ENCODE measurements around the gene AMDHD2.
A peak's percentile ranks its signal among the peaks of the same experiment; 100 is the strongest.

Gene AMDHD2

GRCh38 chr16:2520097-2520783 lies at the start of gene AMDHD2:
TSS of gene AMDHD2 (plus strand) at chr16:2520371. CDS start at chr16:2520459, 88 bp downstream.
- no peaks in the 10 kb centered on the region for H3K9me3 ChIP-seq (ENCODE audit: control insufficient read depth in 5 of 5, low read length in 5 of 5)
- H3K4me1 ChIP-seq (ENCODE audit: control insufficient read depth in 5 of 5, insufficient read depth in 5 of 5, low read length in 5 of 5) = peaks cover 27 to 56% (median 55%) of the 10 kb centered on the region in 5 donors
- H3K27ac ChIP-seq (ENCODE audit: low read depth, low read length) = peak within 1 kb of the TSS; percentile 84
- no peaks in the 10 kb centered on the region for H3K27me3 ChIP-seq (ENCODE audit: control insufficient read depth in 5 of 5, insufficient read depth in 4 of 5, low read length in 5 of 5)
- H3K4me3 ChIP-seq (ENCODE audit: low read depth in 1 of 5, low read length in 5 of 5) = peak within 1 kb of the TSS in 4 of 5 donors; percentile 62 to 77 (median 70)
- H3K9ac ChIP-seq (ENCODE audit: low read length in 5 of 5) = peak within 1 kb of the TSS; percentile 33 to 77 (median 64)
- H3K36me3 ChIP-seq (ENCODE audit: control insufficient read depth in 5 of 5, insufficient read depth in 5 of 5, low read length in 5 of 5) = peaks cover 0 to 32% (median 25%) of the 10 kb centered on the region in 5 donors

- Histone ChIP-seq H3K9me3 (ENCODE audit: control insufficient read depth in 5 of 5, low read length in 5 of 5) (no peaks in the 10 kb centered on the region), H3K4me1 (ENCODE audit: control insufficient read depth in 5 of 5, insufficient read depth in 5 of 5, low read length in 5 of 5) (peaks cover 0 to 71% (median 53%) of the 10 kb centered on the region in 5 donors), H3K27ac (ENCODE audit: low read depth, low read length) (no peak overlapping the region), H3K36me3 (ENCODE audit: control insufficient read depth in 5 of 5, insufficient read depth in 5 of 5, low read length in 5 of 5) (no peaks in the 10 kb centered on the region), H3K4me3 (ENCODE audit: low read depth in 1 of 5, low read length in 5 of 5) (no peak overlapping the region), H3K9ac (ENCODE audit: low read length in 5 of 5) (no peak overlapping the region), H3K27me3 (ENCODE audit: control insufficient read depth in 5 of 5, insufficient read depth in 4 of 5, low read length in 5 of 5) (peaks cover 0 to 35% (median 18%) of the 10 kb centered on the region in 5 donors)
Observed at GRCh38 chr16:2470603-2471015, 49.6 kb upstream of the AMDHD2 start.

- peaks cover 3 to 77% (median 59%) of the 10 kb centered on the region in 5 donors for H3K4me1 ChIP-seq (ENCODE audit: control insufficient read depth in 5 of 5, insufficient read depth in 5 of 5, low read length in 5 of 5)
- H3K9me3 ChIP-seq (ENCODE audit: control insufficient read depth in 5 of 5, low read length in 5 of 5) = no peaks in the 10 kb centered on the region
- peaks cover 0 to 35% (median 18%) of the 10 kb centered on the region in 5 donors for H3K27me3 ChIP-seq (ENCODE audit: control insufficient read depth in 5 of 5, insufficient read depth in 4 of 5, low read length in 5 of 5)
- H3K4me3 ChIP-seq (ENCODE audit: low read depth in 1 of 5, low read length in 5 of 5) = peak within 1 kb of the TSS in 1 of 5 donors; percentile 30
- H3K27ac ChIP-seq (ENCODE audit: low read depth, low read length) = peak within 1 kb of the TSS; percentile 41
- no peaks in the 10 kb centered on the region for H3K36me3 ChIP-seq (ENCODE audit: control insufficient read depth in 5 of 5, insufficient read depth in 5 of 5, low read length in 5 of 5)
- no peak within 1 kb of the TSS for H3K9ac ChIP-seq (ENCODE audit: low read length in 5 of 5)
Observed at GRCh38 chr16:2471016-2471652, 49.0 kb upstream of the AMDHD2 start, which contains the start of gene NTN3. TSS of gene NTN3 (plus strand) at chr16:2471297. CDS start at chr16:2471702, 405 bp downstream.

GRCh38 chr16:2471653-2472487 lies 48.3 kb upstream of the AMDHD2 start:
- H3K9ac ChIP-seq (ENCODE audit: low read length in 5 of 5) = no peak overlapping the region
- H3K36me3 ChIP-seq (ENCODE audit: control insufficient read depth in 5 of 5, insufficient read depth in 5 of 5, low read length in 5 of 5) = no peaks in the 10 kb centered on the region
- H3K4me1 ChIP-seq (ENCODE audit: control insufficient read depth in 5 of 5, insufficient read depth in 5 of 5, low read length in 5 of 5) = peaks cover 3 to 77% (median 62%) of the 10 kb centered on the region in 5 donors
- no peak overlapping the region for H3K27ac ChIP-seq (ENCODE audit: low read depth, low read length)
- no peaks in the 10 kb centered on the region for H3K9me3 ChIP-seq (ENCODE audit: control insufficient read depth in 5 of 5, low read length in 5 of 5)
- H3K4me3 ChIP-seq (ENCODE audit: low read depth in 1 of 5, low read length in 5 of 5) = peak overlapping the region in 1 of 5 donors; percentile 30
- peaks cover 0 to 35% (median 18%) of the 10 kb centered on the region in 5 donors for H3K27me3 ChIP-seq (ENCODE audit: control insufficient read depth in 5 of 5, insufficient read depth in 4 of 5, low read length in 5 of 5)

- H3K9me3 ChIP-seq (ENCODE audit: control insufficient read depth in 5 of 5, low read length in 5 of 5) = no peaks in the 10 kb centered on the region
- no peak overlapping the region for H3K9ac ChIP-seq (ENCODE audit: low read length in 5 of 5)
- H3K27ac ChIP-seq (ENCODE audit: low read depth, low read length) = no peak overlapping the region
- no peak overlapping the region for H3K4me3 ChIP-seq (ENCODE audit: low read depth in 1 of 5, low read length in 5 of 5)
- H3K4me1 ChIP-seq (ENCODE audit: control insufficient read depth in 5 of 5, insufficient read depth in 5 of 5, low read length in 5 of 5) = peaks cover 3 to 72% (median 59%) of the 10 kb centered on the region in 5 donors
- no peaks in the 10 kb centered on the region for H3K36me3 ChIP-seq (ENCODE audit: control insufficient read depth in 5 of 5, insufficient read depth in 5 of 5, low read length in 5 of 5)
- H3K27me3 ChIP-seq (ENCODE audit: control insufficient read depth in 5 of 5, insufficient read depth in 4 of 5, low read length in 5 of 5) = peaks cover 0 to 35% (median 18%) of the 10 kb centered on the region in 5 donors
Observed at GRCh38 chr16:2472488-2472864, 47.7 kb upstream of the AMDHD2 start.

- Histone ChIP-seq H3K9ac (ENCODE audit: low read length in 5 of 5) (no peak overlapping the region), H3K36me3 (ENCODE audit: control insufficient read depth in 5 of 5, insufficient read depth in 5 of 5, low read length in 5 of 5) (no peaks in the 10 kb centered on the region), H3K4me3 (ENCODE audit: low read depth in 1 of 5, low read length in 5 of 5) (peak overlapping the region in 2 of 5 donors; percentile 8 to 77), H3K9me3 (ENCODE audit: control insufficient read depth in 5 of 5, low read length in 5 of 5) (no peaks in the 10 kb centered on the region), H3K4me1 (ENCODE audit: control insufficient read depth in 5 of 5, insufficient read depth in 5 of 5, low read length in 5 of 5) (peaks cover 3 to 67% (median 58%) of the 10 kb centered on the region in 5 donors), H3K27ac (ENCODE audit: low read depth, low read length) (no peak overlapping the region), H3K27me3 (ENCODE audit: control insufficient read depth in 5 of 5, insufficient read depth in 4 of 5, low read length in 5 of 5) (peaks cover 0 to 35% (median 18%) of the 10 kb centered on the region in 5 donors)
Observed at GRCh38 chr16:2472885-2473445, 47.2 kb upstream of the AMDHD2 start.

- Histone ChIP-seq H3K27ac (ENCODE audit: low read depth, low read length) (no peak overlapping the region), H3K36me3 (ENCODE audit: control insufficient read depth in 5 of 5, insufficient read depth in 5 of 5, low read length in 5 of 5) (no peaks in the 10 kb centered on the region), H3K9ac (ENCODE audit: low read length in 5 of 5) (no peak overlapping the region), H3K4me1 (ENCODE audit: control insufficient read depth in 5 of 5, insufficient read depth in 5 of 5, low read length in 5 of 5) (peaks cover 3 to 62% (median 53%) of the 10 kb centered on the region in 5 donors), H3K9me3 (ENCODE audit: control insufficient read depth in 5 of 5, low read length in 5 of 5) (no peaks in the 10 kb centered on the region), H3K4me3 (ENCODE audit: low read depth in 1 of 5, low read length in 5 of 5) (peak overlapping the region in 2 of 5 donors; percentile 8 to 77), H3K27me3 (ENCODE audit: control insufficient read depth in 5 of 5, insufficient read depth in 4 of 5, low read length in 5 of 5) (peaks cover 0 to 35% (median 18%) of the 10 kb centered on the region in 5 donors)
Observed at GRCh38 chr16:2473446-2473926, 46.7 kb upstream of the AMDHD2 start.

- H3K27ac ChIP-seq (ENCODE audit: low read depth, low read length) = peak overlapping the region; percentile 79
- H3K9ac ChIP-seq (ENCODE audit: low read length in 5 of 5) = peak overlapping the region; percentile 16 to 86 (median 72)
- peaks cover 3 to 55% (median 46%) of the 10 kb centered on the region in 5 donors for H3K4me1 ChIP-seq (ENCODE audit: control insufficient read depth in 5 of 5, insufficient read depth in 5 of 5, low read length in 5 of 5)
- no peaks in the 10 kb centered on the region for H3K9me3 ChIP-seq (ENCODE audit: control insufficient read depth in 5 of 5, low read length in 5 of 5)
- peaks cover 0 to 30% (median 18%) of the 10 kb centered on the region in 5 donors for H3K27me3 ChIP-seq (ENCODE audit: control insufficient read depth in 5 of 5, insufficient read depth in 4 of 5, low read length in 5 of 5)
- H3K36me3 ChIP-seq (ENCODE audit: control insufficient read depth in 5 of 5, insufficient read depth in 5 of 5, low read length in 5 of 5) = peaks cover 0 to under 1% (median 0%) of the 10 kb centered on the region in 5 donors
- H3K4me3 ChIP-seq (ENCODE audit: low read depth in 1 of 5, low read length in 5 of 5) = peak overlapping the region in 4 of 5 donors; percentile 63 to 77 (median 69)
Observed at GRCh38 chr16:2473999-2474876, 45.9 kb upstream of the AMDHD2 start.
